HCT116 (cell line): ENCODE data around the gene LHPP. TPM values are rescaled to one million over a fixed set of nuclear protein-coding genes. Genes with fewer than 3 reads are reported as not detected.

Experiments used
- ATAC-seq: fragments of 200-7000 bp; cut with Tn5 transposase; 2 replicates; pipeline ENCODE4 v1.9.1; 2020; ENCODE audit warnings: mild to moderate bottlenecking, moderate library complexity
- BruUV-seq: library from RNA; stranded (reverse); fragments of 400-500 nt; replicated peaks from 2 replicates; lab custom pipeline; 2021; lab: Mats Ljungman, UMichigan
- CTCF ChIA-PET: fragments of 300-600 bp; sonication (Branson Sonifier 250); formaldehyde crosslinking; loops from one replicate; lab custom pipeline; 2021; ENCODE audit warnings: antibody characterized with exemption; lab: Charles Lee
- POLR2A ChIA-PET: fragments of 300-600, 350-600 bp; sonication (Branson Sonifier 250); formaldehyde crosslinking; loops from one replicate; lab custom pipeline; 2021; ENCODE audit warnings: antibody characterized with exemption; lab: Charles Lee
- RAD21 ChIA-PET, 2 experiments: fragments of 300-600 bp; sonication (Branson Sonifier 250); formaldehyde crosslinking; loops; one replicate each; lab custom pipeline; 2023; ENCODE audit warnings: low total read pairs in 2 of 2; ENCODE audit not compliant: uncharacterized antibody in 2 of 2, unreplicated experiment in 2 of 2, low non-redundant PET in 1 of 2; lab: Charles Lee
- DNase-seq: peaks from one replicate; pipeline ENCODE4 v3.0.0-alpha.2; 2010; ENCODE audit warnings: low read depth, low spot score
- H2AFZ ChIP-seq: fragments of 200-600 bp; shearing (Covaris generic), sonication (generic); 2 replicates; pipeline ENCODE4 v1.6.1; 2017; ENCODE audit warnings: low read depth, mixed run types, mixed read lengths, antibody characterized with exemption, low read length; ENCODE audit not compliant: poor library complexity, severe bottlenecking
- H3K27ac ChIP-seq: 2 replicates; pipeline ENCODE4 v1.5.1; 2012; ENCODE audit warnings: low read depth, low read length
- H3K27me3 ChIP-seq: fragments of 200-600 bp; sonication (generic); 2 replicates; pipeline ENCODE4 v1.6.1; 2016; ENCODE audit warnings: mixed run types, low read length, mixed read lengths; ENCODE audit not compliant: insufficient read depth
- H3K36me3 ChIP-seq, 2 experiments: fragments of 200-500 bp in 1 of 2; fragments of 200-600 bp in 1 of 2; sonication (Bioruptor generic) in 1 of 2; sonication (generic) in 1 of 2; 2 replicates each; pipeline versions ENCODE4 v1.5.1 to v1.6.1; 2014 to 2016; ENCODE audit warnings: low read length in 2 of 2, inconsistent platforms in 1 of 2, mixed read lengths in 1 of 2, mixed run types in 1 of 2; ENCODE audit not compliant: insufficient read depth in 2 of 2, control insufficient read depth in 1 of 2
- H3K4me1 ChIP-seq, 2 experiments: fragments of 200-600 bp in 1 of 2; sonication (generic) in 1 of 2; 2 replicates each; pipeline versions ENCODE4 v1.5.1 to v1.6.1; 2012 to 2017; ENCODE audit warnings: low read length in 2 of 2, inconsistent platforms in 1 of 2, mild to moderate bottlenecking in 1 of 2, mixed read lengths in 1 of 2, mixed run types in 1 of 2, moderate library complexity in 1 of 2; ENCODE audit not compliant: insufficient read depth in 2 of 2, control insufficient read depth in 1 of 2
- H3K4me2 ChIP-seq: fragments of 200-600 bp; sonication (generic); 2 replicates; pipeline ENCODE4 v1.6.1; 2017; ENCODE audit warnings: mixed run types, low read length, mixed read lengths
- H3K4me3 ChIP-seq, 2 experiments: fragments of 200-600 bp in 1 of 2; sonication (generic) in 1 of 2; replicated peaks in 1 of 2; 2 replicates each; pipeline ENCODE4 v1.5.1; 2011 to 2016; ENCODE audit warnings: low read length in 2 of 2, control low read depth in 1 of 2, low read depth in 1 of 2, mild to moderate bottlenecking in 1 of 2, mixed read lengths in 1 of 2, mixed run types in 1 of 2
- H3K79me2 ChIP-seq: fragments of 200-600 bp; sonication (generic); 2 replicates; pipeline ENCODE4 v1.6.1; 2017; ENCODE audit warnings: mild to moderate bottlenecking, mixed run types, low read length, moderate library complexity, mixed read lengths; ENCODE audit not compliant: insufficient read depth
- H3K9ac ChIP-seq: fragments of 200-600 bp; sonication (generic); 2 replicates; pipeline ENCODE4 v1.6.1; 2016; ENCODE audit warnings: low read length, mixed read lengths
- H3K9me2 ChIP-seq: fragments of 200-600 bp; sonication (generic), shearing (Covaris generic); 2 replicates; pipeline ENCODE4 v1.6.1; 2017; ENCODE audit warnings: mixed run types, mild to moderate bottlenecking, moderate library complexity; ENCODE audit not compliant: insufficient read depth
- H3K9me3 ChIP-seq, 2 experiments: fragments of 200-500 bp in 1 of 2; fragments of 200-600 bp in 1 of 2; sonication (Bioruptor generic) in 1 of 2; sonication (generic) in 1 of 2; 2 replicates each; pipeline ENCODE4 v1.6.1; 2014 to 2017; ENCODE audit warnings: low read length in 2 of 2, mixed read lengths in 2 of 2, inconsistent platforms in 1 of 2, low read depth in 1 of 2, mild to moderate bottlenecking in 1 of 2, mixed run types in 1 of 2, moderate library complexity in 1 of 2; ENCODE audit not compliant: control insufficient read depth in 1 of 2, insufficient read depth in 1 of 2
- H4K20me1 ChIP-seq: fragments of 200-600 bp; sonication (generic), shearing (Covaris generic); 2 replicates; pipeline ENCODE4 v1.6.1; 2017; ENCODE audit warnings: mixed run types, mild to moderate bottlenecking, moderate library complexity; ENCODE audit not compliant: insufficient read depth
- CBX3 ChIP-seq: IDR thresholded peaks from 2 replicates; pipeline ENCODE4 v1.6.1; 2012; ENCODE audit warnings: low read depth
- FOSL1 ChIP-seq: IDR thresholded peaks from 2 replicates; pipeline ENCODE4 v1.6.1; 2012; ENCODE audit warnings: low read depth
- POLR2AphosphoS5 ChIP-seq: IDR thresholded peaks from 2 replicates; pipeline ENCODE4 v1.6.1; 2011; ENCODE audit warnings: mild to moderate bottlenecking, low read depth, low read length, moderate library complexity
- REST ChIP-seq: IDR thresholded peaks from 2 replicates; pipeline ENCODE4 v1.6.1; 2012; ENCODE audit warnings: low read depth
- SP1 ChIP-seq: IDR thresholded peaks from 2 replicates; pipeline ENCODE4 v1.6.1; 2012; ENCODE audit warnings: low read depth
- ZNF274 ChIP-seq: fragments of 200-500 bp; sonication (Bioruptor generic); IDR thresholded peaks from 2 replicates; pipeline ENCODE4 v1.6.1; 2014; ENCODE audit warnings: mild to moderate bottlenecking, low read depth, low read length, inconsistent platforms
- intact Hi-C: fragments of 100-400 bp; cut with micrococcal nuclease; formaldehyde crosslinking; loops from 2 replicates; pipeline ENCODE4 v1.10.0; 2022
- total RNA-seq: library from RNA; stranded (reverse); gene quantifications from one replicate; pipeline ENCODE4 v1.2.1, GENCODE V29; 2021; ENCODE audit not compliant: unreplicated experiment
- TF ChIP-seq, protein P1 (sequence below), 3 experiments: fragments of 200-600 bp in 1 of 3; sonication (generic) in 1 of 3; IDR thresholded peaks in 2 of 3; conservative IDR thresholded peaks in 1 of 3; 2 replicates each; pipeline ENCODE4 v1.5.1; 2012 to 2017; ENCODE audit warnings: low read depth in 2 of 3, low read length in 2 of 3, antibody characterized with exemption in 1 of 3, borderline replicate concordance in 1 of 3, control low read depth in 1 of 3, mild to moderate bottlenecking in 1 of 3, mixed read lengths in 1 of 3, mixed run types in 1 of 3, moderate library complexity in 1 of 3; ENCODE audit not compliant: insufficient read depth in 1 of 3
- TF ChIP-seq, protein P2 (sequence below): IDR thresholded peaks from 2 replicates; pipeline ENCODE4 v1.6.1; 2011; ENCODE audit warnings: mild to moderate bottlenecking, low read length, moderate library complexity; ENCODE audit not compliant: insufficient replicate concordance; ENCODE audit errors: extremely low read depth

LHPP gene
- total RNA-seq, 1 experiment from 2014 or later = 45.8 TPM

- ChIA-PET RAD21 (no interaction called here), POLR2A (no interaction called here), CTCF (no interaction called here)
- H3K9me2 ChIP-seq = no peaks in the 10 kb centered on the region
- H3K27ac ChIP-seq = no peak overlapping the region
- DNase-seq (no peak), ATAC-seq (no peak)
- no peaks in the 10 kb centered on the region for H3K27me3 ChIP-seq
- H3K4me2 ChIP-seq = no peak overlapping the region
- intact Hi-C loops = no loop called here
- H4K20me1 ChIP-seq = no peaks in the 10 kb centered on the region
- H3K4me3 ChIP-seq = no peak overlapping the region
- TF ChIP-seq ZNF274 (no peak), POLR2AphosphoS5 (no peak), CBX3 (no peak), SP1 (no peak), REST (no peak), FOSL1 (no peak)
- TF ChIP-seq, protein P1, sequence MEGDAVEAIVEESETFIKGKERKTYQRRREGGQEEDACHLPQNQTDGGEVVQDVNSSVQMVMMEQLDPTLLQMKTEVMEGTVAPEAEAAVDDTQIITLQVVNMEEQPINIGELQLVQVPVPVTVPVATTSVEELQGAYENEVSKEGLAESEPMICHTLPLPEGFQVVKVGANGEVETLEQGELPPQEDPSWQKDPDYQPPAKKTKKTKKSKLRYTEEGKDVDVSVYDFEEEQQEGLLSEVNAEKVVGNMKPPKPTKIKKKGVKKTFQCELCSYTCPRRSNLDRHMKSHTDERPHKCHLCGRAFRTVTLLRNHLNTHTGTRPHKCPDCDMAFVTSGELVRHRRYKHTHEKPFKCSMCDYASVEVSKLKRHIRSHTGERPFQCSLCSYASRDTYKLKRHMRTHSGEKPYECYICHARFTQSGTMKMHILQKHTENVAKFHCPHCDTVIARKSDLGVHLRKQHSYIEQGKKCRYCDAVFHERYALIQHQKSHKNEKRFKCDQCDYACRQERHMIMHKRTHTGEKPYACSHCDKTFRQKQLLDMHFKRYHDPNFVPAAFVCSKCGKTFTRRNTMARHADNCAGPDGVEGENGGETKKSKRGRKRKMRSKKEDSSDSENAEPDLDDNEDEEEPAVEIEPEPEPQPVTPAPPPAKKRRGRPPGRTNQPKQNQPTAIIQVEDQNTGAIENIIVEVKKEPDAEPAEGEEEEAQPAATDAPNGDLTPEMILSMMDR (IDR thresholded peaks at IDR 0.05 in 2 of 3, conservative IDR thresholded peaks at IDR 0.05 in 1 of 3; ENCODE audit: borderline replicate concordance in 1 of 3, insufficient read depth in 1 of 3, low read depth in 2 of 3, low read length in 2 of 3) = no peak
- TF ChIP-seq, protein P2, sequence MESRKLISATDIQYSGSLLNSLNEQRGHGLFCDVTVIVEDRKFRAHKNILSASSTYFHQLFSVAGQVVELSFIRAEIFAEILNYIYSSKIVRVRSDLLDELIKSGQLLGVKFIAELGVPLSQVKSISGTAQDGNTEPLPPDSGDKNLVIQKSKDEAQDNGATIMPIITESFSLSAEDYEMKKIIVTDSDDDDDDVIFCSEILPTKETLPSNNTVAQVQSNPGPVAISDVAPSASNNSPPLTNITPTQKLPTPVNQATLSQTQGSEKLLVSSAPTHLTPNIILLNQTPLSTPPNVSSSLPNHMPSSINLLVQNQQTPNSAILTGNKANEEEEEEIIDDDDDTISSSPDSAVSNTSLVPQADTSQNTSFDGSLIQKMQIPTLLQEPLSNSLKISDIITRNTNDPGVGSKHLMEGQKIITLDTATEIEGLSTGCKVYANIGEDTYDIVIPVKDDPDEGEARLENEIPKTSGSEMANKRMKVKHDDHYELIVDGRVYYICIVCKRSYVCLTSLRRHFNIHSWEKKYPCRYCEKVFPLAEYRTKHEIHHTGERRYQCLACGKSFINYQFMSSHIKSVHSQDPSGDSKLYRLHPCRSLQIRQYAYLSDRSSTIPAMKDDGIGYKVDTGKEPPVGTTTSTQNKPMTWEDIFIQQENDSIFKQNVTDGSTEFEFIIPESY = no peak
- no peak overlapping the region for H2AFZ ChIP-seq
- BruUV-seq = no TSS peak
- no peaks in the 10 kb centered on the region for H3K9me3 ChIP-seq
- H3K79me2 ChIP-seq = no peaks in the 10 kb centered on the region
- H3K36me3 ChIP-seq = no peaks in the 10 kb centered on the region
- H3K9ac ChIP-seq = no peak overlapping the region
- H3K4me1 ChIP-seq = peaks cover 8 to 10% of the 10 kb centered on the region in 2 experiments; a peak in 2 of 4 replicates
Observed at GRCh38 chr10:124595143-124595883, 133.7 kb downstream of the LHPP start.
